HG02571 (cell line): ENCODE data around the gene DNTT.
"Not testable (repeated sequence)": the region's sequence is repeated elsewhere in the genome, so short reads cannot be mapped to it uniquely, and the experiment has no call there.

Source experiments
- ATAC-seq: cut with Tn5 transposase; IDR thresholded peaks from one replicate; pipeline ENCODE4 v1.9.1; 2021; ENCODE audit warnings: mild to moderate bottlenecking, moderate library complexity; ENCODE audit not compliant: unreplicated experiment

Gene DNTT

GRCh38 chr10:96305019-96305418 lies 785 bp downstream of the DNTT start:
- no peak for ATAC-seq

GRCh38 chr10:96306516-96306915 lies 2.3 kb downstream of the DNTT start:
- ATAC-seq = no peak

DNA sequence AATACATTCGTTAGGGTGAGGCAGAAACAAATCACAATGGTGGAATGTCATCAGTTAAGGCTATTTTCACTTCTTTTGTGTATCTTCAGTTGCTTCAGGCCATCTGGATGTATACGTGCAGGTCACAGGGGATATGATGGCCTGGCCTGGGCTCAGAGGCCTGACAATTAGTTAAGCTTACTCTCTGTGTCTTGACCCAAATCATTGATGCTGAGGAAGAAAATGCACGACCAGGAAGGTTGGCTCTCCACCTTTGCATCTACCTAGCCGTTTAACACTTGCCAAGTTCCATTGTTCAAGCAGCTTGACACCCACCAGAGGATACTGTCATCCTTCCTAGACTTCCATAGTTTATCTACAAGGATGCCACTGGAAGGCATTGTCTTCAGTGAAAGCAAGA lies 4.6 kb downstream of the DNTT start:
- ATAC-seq = not testable (repeated sequence)

- ATAC-seq = no peak
Measured at GRCh38 chr10:96309628-96310320, 5.5 kb downstream of the DNTT start.

DNA sequence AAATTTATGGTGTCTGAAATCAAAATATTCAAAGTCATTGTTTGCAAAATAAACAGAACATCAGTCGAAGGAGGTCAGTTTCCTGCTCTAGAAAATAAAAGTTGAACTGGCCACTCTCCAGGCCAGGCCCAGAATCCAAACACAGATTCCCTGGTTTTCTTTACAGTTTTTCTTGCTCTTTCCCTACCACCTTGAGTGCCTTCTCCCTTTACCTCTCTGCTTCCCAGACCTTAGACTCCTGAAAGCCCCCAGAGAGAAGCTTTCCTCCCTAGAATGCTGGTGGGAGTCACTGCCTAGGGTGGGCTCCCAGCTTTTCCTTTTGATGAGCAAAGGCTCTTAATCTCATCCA lies 6.1 kb downstream of the DNTT start:
- no peak for ATAC-seq

DNA sequence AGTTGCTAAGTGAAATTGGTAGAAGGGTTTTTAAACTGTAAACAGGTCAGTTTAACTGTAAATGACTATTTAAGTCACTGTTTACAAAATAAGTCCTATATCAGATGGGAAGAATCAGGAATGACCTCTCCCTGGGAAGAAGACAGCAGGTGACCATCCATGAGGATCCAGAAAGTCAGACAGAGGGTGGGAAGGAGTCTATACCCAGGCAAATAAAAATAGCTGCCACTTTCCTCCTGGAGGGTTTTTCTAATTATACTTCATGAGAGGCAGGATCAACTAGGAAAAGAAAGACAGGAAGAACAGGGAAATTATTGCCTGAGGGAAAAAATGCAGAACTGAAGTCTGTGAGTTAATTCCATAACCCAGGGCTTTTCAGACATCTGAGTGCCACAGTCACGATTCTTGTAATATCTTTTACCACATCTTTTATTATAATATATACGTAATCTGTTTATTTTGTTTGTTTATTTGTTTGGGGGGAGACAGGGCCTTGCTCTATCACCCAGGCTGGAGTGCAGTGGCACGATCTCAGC lies 7.0 kb downstream of the DNTT start:
- no peak for ATAC-seq

DNA sequence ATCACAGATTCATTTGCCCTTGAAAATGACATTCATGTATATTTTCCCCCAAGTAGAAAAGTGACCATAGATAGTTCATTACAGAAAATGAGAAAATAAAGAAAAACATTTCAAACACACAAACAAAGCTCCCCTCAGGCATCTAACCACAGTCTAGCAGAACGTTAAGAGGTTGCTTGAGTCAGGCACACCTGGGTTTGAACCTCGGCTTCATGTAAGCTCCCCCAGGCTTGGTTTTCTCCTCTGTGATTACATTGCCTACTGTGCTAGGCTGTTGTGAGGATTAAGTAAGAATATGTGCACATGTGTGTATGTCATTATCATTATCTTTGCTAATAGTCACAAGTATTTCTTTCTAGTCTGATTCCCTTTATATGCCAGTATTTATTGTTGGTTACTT lies 9.1 kb downstream of the DNTT start:
- ATAC-seq = no peak

DNA sequence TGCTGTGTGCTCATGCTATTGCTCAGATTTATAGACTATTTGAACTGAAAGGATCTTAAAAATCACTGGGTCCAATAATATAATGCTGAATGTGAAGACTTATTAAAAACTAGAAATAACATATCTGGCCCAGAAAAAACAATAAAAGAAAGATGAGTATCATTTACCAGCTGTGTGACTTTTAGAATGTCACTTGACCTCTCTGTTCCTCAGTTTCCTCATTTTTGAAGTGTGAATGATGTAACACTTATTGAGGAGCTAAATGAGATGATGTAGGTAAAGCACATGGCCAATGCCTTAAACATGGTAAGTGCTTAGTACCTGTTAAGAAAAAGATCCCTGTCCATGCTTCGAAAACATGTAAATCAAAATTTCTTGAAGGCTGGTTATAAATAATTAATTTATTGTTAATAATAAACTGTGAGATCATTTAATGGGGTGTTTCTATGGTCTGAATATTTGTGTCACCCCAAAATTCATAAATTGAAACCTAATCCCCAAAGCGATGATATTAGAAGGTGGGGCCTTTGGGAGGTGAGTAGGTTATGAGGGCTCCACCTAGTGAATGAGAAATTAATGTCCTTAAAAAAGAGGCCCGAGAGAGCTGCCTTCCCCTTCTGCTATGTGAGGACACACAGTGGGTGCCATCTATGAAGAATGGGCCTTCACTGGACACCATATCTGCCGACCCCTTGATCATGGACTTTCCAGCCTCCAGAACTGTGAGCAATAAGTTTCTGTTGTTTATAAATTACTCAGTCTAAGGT lies 13.0 kb downstream of the DNTT start:
- ATAC-seq = no peak

DNA sequence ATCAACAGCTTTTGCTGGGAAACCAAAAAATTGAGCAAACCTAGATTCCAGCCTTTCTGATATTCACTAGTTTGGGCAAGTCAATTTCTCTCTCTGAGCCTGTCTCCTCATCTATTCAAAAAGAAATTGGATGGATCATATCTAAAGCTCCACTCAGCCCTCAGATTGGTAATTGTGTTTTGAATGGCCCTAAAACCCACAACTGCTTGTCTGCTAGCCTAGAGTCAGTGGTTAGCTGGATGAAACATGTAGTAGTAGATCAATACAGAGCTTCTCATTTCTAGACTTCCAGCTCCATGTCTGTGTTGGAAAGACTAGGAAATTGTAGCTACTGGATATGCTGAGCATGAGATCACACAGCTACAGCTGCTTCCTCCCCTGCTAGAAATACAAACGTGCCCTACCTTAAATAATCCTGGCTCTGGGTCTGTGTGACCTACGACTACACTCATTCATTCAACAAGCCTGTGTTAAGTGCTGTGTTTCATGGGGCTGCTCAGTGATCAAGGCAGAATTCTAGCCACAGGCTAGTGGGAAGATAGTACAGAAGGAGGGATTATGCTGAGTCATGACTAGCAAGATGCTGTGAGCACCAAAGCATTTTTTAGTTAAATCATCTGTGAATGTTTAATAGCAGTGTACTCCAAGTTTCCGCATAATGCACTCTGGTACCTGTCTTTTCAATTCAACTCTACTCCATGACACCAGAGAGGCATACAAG lies 15.7 kb downstream of the DNTT start:
- no peak for ATAC-seq

DNA sequence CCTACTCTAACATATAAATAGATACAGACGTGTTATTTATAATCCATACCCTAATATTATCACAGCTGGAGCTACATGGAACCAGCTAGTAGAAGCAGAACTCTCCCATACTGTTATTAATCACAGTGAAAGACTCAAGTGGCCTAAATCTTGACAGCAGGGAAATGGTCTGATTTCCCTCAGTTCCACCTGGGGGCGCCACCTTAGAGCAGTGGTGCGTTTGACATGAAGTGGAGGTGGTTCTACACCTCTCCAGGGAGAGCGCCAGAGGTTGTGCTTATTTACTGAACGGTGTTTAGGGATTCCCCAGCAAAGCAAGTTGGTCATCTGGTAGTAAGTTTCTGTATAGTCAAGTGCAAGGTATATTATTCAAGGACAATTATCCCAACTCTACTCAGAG lies 17.6 kb downstream of the DNTT start:
- ATAC-seq = no peak

DNA sequence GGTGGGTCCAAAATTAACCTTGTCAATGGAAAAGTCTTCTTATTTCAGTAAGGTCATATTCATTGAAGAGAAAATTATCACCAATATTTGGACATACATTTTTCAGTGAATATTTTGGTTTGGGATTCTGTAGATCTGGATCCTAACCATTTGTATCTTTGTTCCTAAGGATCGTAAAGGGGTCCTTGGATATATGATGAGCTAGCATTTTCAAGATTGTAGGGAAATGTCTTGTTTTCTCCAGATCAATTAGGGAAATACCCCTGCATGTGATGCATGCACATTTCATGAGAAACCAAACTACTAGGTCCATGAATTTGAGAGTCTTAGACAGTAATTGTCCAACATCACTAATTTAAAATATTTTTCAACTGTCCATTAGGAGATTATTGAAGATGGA lies 18.0 kb downstream of the DNTT start:
- ATAC-seq = no peak

DNA sequence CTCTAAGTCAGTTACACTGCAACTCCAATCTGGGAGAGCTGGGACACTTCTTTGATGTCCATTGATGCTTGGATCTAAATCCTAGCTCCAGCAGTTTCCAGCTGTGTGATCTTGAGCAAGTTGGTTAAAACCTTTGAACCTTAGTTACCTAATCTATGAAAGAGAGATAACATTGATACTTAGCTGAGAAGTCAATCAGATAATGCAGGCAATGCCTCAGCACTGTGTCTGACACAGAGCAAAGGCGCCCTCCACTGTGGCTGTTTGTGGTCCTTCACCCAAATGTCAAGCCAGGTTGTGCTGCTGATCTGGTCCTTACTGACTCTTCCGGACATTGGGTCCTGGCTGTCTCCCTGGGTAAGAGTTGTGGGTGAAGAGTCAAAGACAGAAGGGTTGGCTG lies 20.2 kb downstream of the DNTT start:
- ATAC-seq = no peak

- ATAC-seq = peak; percentile 89
Measured at GRCh38 chr10:96325719-96326373, 21.6 kb downstream of the DNTT start.

DNA sequence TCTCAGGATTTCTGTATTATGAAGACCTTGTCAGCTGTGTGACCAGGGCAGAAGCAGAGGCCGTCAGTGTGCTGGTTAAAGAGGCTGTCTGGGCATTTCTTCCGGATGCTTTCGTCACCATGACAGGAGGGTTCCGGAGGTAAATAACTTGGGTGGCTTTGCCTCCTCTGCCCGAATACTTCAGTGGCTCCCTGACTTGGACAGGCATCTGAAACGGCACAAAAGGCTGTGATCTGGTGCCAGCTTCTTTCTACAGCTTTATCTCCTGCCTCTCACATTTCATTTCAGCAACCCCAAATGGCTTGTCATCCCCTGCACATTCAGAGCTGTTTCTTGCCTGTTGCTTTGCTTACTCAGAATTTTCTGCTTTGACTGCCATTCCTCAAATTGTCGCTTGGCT lies 23.2 kb downstream of the DNTT start:
- no peak for ATAC-seq

DNA sequence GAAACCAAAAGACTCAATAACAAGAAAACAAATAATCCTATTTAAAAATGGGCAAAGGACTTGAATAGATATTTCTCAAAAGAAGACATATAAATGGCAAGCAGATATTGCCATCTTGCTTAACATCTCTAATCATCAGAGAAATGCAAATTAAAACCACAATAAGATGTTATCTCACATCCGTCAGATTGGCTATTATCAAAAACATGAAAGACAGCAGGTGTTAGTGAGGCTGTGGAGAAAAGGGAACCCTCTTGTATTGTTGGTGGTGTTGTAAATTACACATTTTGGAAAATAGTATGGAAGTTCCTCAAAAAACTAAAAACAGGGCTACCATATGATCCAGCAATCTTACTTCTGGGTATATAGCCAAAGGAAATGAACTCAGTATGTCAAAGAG lies 28.9 kb downstream of the DNTT start:
- ATAC-seq = no peak

DNA sequence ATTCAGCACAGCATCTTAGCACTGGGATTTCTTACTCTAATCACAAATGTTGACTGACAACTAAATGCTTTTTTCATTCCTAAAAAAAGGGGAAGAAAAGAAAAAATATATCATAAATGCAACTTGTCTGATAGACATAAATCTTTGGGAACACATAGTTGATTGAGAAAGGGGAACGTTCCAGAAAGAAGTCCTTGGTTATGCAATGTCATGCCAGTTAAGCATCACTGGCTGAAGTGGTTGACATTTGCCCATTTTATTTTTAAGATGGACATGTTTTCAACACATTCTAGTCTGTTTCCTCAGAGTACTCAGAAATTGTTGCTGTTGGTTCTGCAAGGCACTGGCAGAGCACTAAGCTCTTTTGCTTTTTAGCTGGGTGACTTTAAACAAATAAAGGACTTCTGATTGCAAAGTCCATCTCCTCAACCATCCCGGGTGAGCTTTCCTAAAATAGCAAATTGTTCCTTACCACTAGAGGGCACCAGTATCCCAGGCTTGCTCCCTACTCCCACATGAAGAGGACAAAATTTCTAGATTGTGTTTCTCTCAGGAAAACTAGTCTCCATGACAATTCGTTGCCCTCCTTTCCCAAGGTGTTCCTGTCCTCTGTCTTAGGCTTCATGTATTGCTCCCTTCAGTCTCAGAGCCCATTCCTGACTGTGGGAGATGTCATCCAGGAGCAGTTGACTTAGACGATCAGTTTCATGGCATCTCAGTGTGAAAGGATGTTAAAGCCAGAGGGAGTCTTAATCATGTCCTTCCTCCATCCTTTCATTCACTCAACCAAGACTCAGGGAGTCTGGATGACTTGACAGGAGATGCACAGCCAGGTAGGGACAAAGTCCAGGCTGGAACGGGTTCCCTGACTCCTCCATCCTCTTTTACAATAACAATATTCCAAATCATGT lies 30.6 kb downstream of the DNTT start:
- no peak for ATAC-seq

GRCh38 chr10:96337106-96337505 lies 32.9 kb downstream of the DNTT start:
- no peak for ATAC-seq

GRCh38 chr10:96338279-96338925 lies 34.2 kb downstream of the DNTT start:
- no peak for ATAC-seq

DNA sequence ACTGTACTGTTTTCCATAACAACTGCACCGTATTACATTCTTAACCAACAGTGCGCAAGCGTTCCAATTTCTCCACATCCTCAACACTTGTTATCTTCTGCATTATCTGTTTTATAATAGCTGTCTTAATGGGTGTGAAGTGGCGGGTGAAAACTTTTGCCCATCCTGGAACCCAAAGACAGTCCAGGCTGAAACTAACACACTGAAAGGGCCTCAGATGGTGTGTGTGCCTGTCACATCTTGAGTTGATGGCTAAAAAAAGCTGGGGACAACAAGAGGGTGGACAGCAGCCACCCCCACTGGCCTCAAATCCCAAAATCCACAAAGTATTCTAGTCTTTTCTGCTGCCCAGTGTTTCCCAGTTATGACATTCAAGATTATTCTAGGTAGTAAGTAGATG lies 35.1 kb downstream of the DNTT start:
- ATAC-seq = no peak
